GM21717 (cell line): ENCODE measurements around the gene OR2G3.

ENCODE experiments used
- ATAC-seq: cut with Tn5 transposase; IDR thresholded peaks from one replicate; pipeline ENCODE4 v1.9.1; 2021; ENCODE audit warnings: mild to moderate bottlenecking, moderate library complexity; ENCODE audit not compliant: unreplicated experiment

OR2G3 gene

DNA sequence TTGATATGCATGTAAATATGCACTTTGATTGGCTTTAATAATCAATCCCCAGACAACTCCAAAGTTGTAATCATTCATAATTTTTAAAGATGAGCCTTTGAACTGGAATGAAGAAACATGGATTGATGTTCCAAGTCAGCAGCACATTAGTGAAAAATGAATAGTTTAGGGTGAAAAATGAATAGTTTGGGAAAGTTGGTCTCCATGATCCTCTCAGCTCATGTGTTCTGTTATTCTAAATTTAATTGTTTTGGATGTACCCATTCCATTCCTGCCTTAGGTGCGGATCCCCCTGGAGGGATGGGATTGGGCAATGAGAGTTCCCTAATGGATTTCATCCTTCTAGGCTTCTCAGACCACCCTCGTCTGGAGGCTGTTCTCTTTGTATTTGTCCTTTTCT is at the start of gene OR2G3:
OR2G3 (plus strand) TSS at position 301 of the 400 bp plus-strand sequence; CDS start at position 301, 0 bp downstream.
- no peak for ATAC-seq

DNA sequence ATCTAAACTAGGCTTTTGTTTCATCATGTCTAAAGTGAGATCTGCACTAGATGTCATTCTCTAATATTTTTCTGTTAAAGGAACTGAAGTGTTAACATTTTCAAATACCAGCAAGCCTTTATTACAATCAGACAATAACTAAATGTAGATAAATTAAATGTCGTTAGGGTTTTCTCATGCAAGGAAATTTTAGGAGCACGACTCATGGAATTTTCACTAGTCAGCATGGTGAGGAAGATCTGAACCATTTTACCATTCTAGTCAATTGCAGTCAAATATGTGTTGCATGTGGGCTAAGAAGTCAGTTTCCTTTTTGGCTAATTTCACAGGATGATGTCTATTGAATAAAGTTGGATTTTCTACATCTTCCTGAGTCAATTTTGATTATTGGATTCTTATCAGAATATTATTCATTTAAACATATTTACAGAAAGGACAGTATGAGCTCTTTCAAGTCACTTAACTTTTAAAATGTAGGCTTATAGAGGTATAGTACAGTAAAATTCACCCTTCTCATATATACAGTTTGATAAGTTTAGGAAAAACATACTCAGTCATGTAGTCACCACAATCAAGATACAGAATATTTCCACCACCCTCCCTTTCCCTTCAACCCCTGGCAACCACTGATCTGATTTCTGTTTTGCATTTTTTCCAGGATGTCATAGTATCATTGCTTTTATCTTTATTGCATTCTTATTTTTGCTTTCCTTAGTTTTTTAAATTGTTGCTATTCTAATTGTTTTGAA is 47.3 kb upstream of the OR2G3 start:
- no peak for ATAC-seq

DNA sequence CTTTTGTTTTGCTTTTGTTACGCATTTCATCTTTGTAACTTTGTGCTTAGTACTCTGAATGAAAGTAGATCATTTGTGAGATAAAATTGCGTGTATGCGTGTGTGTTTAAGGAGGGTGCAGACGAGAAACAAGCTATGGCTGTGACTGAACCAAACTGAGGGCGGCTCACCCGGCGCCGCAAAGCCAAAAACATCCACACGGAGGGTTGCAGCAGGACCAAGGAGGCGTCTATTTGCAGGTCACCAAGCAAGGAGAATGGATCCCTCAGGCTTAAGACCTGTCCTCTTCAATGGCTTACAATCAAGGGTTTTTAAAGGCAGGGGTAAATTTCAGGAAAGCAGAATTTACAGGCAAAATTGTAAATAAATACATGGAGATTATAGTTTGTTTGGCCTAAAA is 43.7 kb upstream of the OR2G3 start:
- ATAC-seq: no peak

DNA sequence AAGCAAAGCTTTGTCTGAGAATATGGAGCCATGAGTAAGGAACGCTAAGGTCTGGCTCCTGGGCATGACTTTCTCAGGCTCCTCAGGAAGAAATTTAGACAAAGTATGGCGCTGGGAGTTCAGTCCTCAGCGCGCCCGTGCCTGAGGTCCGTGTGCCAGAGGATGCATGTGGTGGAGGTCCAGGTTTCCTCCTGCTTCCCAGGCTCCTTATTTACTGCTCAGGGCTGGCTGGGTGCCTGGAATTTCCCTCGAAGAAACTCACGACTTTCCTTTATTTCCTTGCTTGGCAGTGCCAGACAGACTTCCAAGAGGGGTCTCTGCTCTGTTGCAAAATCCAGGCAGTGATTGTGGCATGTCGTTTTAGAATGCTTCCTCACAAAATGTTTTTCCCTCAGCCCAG is 43.2 kb upstream of the OR2G3 start:
- no peak for ATAC-seq

DNA sequence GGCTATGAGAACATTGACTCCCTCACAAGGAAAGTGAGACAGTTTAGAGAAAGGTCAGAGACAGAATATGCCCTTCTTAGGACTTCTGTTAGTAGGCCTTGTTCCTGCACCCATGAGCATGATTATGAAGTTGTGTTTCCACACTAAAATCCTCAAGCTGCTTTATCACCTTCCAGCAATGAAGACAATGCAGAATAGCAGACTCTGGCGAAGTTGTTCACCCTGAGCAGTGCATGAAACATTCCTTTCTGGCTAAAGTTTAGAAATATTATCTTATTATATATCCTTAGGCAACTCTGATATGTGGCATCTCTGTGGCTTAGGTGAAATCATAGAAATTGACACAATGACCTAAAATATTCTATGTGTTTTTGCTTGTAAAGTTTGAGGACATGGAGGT is 31.1 kb upstream of the OR2G3 start:
- no peak for ATAC-seq

DNA sequence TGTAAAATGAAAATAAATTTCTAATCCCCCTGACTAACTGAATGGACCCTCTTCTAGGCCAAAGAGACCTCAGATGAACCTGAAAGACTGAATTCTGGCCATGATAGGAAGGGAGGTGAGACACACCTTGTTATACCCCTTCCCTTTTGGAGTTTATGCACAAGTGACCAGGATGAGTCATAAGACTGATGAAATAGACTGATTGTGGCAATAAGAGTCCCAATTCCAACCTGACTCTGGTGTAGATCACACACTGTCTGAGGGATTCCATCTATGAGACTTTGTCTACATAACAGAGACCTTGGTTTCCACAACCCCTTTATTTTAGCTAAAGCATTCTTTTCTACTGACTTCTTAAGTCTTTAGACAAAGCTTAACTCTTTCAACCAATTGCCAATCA is 30.7 kb upstream of the OR2G3 start:
- no peak for ATAC-seq

DNA sequence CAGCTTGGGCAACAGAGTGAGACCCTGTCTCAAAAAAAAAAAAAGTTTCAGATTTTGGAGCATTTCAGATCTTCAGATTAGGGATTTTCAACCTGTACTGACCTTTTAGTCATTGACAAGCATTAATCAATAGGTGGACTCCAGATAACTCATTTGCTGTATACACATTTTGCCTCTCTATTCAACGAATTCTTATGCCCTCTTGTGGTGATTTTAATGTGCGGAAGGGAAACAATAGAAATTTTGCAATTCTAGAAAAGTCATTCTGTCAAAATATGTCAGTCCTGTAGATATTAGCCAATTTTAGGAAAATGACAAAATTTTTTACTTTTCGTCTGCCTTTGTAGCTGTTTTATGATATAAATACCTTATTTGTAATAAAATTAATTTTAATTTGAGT is 28.9 kb upstream of the OR2G3 start:
- no peak for ATAC-seq

DNA sequence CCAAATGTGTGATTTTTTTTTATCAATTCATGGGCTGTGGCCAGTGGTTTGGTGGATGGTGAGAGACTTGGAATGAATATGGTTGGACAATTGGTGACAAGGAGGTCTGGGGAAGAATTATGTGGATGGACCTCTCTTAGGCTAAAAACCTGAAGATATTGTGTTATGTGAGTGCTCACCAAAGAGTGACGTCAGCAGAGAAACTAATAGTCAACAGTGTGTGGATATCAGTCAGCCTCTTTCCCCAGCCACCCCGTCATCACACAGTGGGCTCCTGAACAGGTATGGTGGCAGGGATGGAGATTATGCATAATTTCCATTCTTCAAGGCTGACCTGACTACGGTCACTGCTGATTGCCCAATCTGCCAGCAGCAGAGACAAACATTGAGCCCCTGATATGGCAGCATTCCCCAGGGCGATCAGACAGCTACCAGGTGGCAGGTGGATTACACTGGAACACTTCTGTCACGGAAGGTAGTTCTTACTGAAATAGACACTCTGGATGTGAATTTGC is 26.4 kb upstream of the OR2G3 start:
- ATAC-seq: no peak

DNA sequence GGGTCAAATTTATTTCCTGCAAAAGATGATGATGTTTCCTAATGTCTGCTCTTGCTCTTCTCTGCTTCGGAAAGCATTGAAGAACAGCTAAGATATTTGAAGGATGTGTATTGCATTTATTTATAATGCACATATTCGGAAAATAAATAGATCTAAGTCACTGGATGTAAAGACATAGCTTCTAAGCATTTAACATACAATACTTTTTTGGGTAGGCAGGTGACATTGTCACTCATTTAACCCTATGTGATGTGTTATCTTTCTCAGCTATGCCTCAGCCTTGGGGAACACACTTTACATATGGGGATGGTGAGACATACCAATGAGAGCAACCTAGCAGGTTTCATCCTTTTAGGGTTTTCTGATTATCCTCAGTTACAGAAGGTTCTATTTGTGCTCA is 17.3 kb upstream of the OR2G3 start, which contains the start of gene OR2G2:
OR2G2 (plus strand) TSS at position 301 of the 400 bp plus-strand sequence; CDS start at position 301, 0 bp downstream.
- ATAC-seq: no peak

DNA sequence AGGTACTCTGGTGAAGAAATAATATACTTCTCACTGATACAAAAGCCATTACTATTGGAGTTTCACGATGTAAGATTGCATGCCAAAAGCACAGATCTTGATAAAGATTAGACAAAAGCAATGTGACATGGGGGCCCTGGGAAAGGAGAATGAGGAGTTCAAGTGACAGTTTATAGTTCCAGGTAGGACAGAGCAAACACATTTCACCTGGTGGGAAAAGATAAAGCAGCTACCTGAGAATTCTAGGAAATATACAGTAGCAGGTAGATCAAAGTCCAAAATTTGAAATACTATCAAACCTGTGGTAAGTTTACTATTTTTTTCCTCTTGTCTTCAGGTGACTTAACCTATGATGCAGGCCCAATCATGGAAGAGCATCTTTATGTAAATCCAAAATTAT is 8.0 kb downstream of the OR2G3 start:
- ATAC-seq: no peak

DNA sequence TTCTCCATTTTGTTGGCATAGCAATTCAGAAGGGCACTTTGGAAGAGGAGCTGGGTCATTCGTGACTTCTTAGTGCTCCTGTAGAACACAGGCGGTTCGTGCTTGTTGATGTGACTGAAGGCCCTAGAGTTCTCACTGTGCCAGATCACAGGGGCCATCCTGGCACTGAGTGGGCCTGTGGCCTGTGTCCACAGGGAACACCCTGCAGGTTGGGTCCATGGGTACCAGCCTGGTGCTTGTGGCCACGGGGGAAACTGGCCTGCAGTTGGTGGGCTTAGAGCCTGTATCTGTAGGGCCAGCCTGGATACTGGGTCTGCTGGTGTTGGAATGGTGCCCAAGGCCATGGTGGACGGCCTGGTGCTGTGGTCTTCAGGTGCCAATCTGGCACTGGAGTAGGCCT is 9.2 kb downstream of the OR2G3 start:
- ATAC-seq: no peak

DNA sequence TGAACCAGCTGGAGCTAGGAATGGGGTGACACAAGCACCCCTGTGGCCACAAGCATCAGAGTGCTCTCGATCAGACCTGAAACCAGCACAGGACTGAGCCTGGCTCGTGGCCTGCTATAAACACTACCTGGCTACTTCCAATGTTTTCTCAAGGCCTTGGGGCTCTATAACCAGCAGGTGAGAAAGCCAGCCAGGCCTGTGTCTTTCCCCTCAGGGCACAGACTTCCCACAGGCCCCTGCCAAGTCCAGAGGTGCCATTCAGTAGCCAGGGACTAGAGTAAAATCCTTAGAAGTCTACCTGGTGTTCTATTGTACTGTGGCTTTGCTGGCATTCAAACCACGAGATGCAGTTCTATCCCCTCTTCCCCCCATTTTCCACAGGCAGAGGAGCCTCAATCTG is 22.6 kb downstream of the OR2G3 start:
- no peak for ATAC-seq

DNA sequence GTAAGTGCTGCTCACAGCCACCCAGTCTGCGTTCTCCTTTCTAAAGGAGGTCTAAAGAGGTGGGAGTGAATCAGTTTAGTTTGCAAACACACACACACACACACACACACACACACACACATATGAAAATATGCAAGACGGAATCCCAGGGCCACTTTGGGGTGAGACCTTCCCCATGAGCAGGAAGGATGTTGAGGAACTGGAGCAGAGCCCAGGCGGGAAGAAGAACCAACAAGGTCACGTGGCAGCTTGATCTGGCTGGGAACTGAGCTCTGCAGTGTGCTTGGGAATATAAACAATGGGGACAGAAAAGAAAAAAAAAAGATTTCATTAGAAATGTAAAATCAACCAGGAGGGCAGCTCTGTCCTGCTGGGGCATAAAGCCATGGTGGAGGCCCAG is 32.6 kb downstream of the OR2G3 start:
- no peak for ATAC-seq

DNA sequence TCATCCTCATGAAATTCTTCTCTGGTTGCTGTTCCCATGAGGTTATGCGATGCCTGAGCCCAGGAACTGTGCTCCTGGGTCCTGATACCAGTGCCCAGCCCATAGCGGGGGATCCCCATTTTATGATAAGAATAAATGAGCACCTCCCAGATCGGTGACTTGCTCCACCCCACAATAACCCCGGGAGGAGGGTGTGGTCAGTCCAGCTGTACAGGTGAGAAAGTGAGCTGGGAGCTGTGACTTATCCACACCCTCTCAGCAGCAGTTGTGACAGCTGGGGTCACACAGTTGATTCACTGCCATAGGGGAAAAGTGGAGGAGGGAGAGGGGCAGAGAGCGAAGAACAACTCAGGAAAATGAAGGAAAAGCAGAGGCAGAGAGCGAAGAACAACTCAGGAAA is 33.4 kb downstream of the OR2G3 start:
- no peak for ATAC-seq

DNA sequence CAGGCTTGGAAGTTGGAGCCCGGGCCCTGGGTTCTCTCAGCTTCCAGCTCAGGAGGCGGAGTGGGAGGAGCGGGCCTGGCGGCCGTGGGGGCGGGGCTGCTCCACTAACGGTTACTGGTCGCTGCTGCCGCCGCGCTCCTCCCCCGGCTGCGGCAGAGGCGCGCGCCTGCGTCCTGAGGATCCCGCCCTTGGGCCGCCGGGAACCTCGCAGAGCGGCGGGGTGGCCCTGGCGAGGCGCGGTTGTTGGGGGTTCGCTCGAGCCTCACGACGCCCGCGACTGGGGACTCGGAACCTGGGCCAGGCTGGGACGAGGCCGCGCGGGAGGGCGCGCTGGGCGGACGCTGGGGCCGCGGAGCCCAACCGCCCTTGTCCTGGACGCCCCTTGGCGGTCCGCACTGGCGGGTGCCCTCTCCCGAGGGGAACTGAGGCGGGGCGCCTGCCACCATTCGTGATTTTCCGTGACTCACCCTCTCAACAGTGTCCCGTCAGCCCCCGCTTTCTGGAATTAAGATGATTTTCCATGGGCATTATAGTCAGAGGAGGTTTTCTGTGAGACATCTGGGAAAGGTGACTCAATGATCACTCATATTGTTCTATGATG is 34.1 kb downstream of the OR2G3 start:
- no peak for ATAC-seq

DNA sequence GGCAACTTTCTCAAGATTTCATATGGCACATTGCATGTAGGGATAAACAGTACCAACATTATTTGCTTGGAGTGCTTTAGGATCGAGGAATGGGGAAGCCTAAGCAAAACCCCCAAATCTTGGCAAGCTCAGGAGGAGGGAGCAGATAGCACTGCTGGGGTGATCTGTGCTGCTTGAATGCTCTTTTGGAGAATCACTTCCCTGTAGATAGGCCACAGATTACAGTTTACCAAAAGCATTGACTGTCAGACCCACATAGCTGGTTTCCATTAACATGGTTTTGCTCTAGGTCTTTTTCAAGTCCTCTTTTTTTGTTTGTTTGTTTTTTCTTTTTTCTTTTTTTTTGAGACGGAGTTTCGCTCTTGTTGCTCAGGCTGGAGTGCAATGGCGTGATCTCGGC is 37.4 kb downstream of the OR2G3 start:
- no peak for ATAC-seq

DNA sequence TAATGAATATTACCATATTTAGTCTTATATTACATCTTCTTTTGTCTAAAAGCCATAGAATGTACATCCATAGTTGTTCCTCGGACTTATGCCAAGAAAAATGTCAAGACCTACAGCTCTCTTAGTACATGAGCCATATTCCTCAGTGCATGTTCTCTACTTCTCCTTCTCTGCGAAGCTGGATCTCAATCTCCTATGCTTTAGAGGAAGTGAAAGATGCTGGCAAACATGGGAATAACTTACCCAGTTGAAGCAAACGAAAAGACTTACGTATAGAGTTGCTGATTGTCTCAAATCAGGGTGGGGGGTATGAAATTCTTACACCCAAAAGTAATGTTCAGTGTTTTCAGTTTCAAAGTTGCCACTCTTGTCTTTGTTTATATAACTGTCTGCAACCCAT is 41.5 kb downstream of the OR2G3 start:
- ATAC-seq: no peak

DNA sequence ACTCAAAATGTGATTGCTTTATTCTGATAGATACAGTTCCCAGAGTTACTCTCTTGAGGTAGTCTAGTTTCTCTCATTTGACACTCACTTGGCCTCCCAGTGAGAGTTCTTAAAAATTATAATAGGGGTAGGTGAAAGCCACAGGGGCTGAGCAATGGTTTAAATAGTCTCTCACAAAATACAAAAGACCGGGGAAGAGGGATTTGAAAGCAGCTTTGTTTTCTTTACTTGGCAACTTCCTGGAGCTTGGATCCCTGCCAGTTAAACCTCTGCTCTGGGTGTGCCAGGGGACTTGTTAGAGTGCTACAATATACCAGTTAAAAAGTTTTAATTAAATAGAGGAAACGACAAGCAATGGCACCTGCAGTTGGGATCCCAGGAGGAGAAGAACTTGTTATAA is 42.5 kb downstream of the OR2G3 start:
- ATAC-seq: no peak

DNA sequence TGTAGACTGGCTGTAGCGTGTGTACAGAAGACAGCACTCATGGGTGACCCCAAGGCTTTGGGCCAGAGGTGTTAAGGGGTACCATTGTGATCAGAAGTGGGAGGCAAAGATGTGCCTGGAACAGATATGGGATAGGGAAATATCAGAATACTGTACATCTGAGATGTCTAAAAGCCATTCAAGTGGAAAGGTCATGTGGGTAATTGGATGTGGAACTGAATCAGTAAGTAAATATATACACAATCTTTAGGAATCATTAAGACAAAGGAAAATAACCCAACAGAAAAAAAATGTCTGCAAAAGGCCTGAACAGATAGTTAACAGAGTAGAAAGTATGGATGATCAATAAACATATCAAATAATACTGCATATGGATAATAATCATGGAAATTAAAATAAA is 47.7 kb downstream of the OR2G3 start:
- ATAC-seq: no peak
